A673 (cell line): ENCODE measurements around the gene PYCARD. TPM values are rescaled to one million over a fixed set of nuclear protein-coding genes. Genes with fewer than 3 reads are reported as not detected.

Experiments
- BruUV-seq: library from RNA; stranded (reverse); fragments of 400-500 nt; replicated peaks from 2 replicates; lab custom pipeline; 2021; lab: Mats Ljungman, UMichigan
- CTCF ChIA-PET: fragments of 300-600 bp; sonication (Branson Sonifier 250); formaldehyde crosslinking; loops from one replicate; lab custom pipeline; 2022; ENCODE audit warnings: antibody characterized with exemption; lab: Charles Lee
- POLR2A ChIA-PET: fragments of 300-600 bp; sonication (Branson Sonifier 250); formaldehyde crosslinking; loops from one replicate; lab custom pipeline; 2022; ENCODE audit warnings: antibody characterized with exemption; ENCODE audit not compliant: low non-redundant PET; lab: Charles Lee
- DNase-seq: peaks from one replicate; pipeline ENCODE4 v3.0.0-alpha.2; 2015; ENCODE audit warnings: low spot score
- H3K27ac ChIP-seq: fragments of 200-600 bp; sonication (generic); 2 replicates; pipeline ENCODE4 v1.5.1; 2016; ENCODE audit warnings: mixed run types, low read depth, mild to moderate bottlenecking, mixed read lengths, antibody characterized with exemption, low read length; ENCODE audit not compliant: poor library complexity, severe bottlenecking
- H3K27me3 ChIP-seq: fragments of 200-600 bp; sonication (generic); replicated peaks from 2 replicates; pipeline ENCODE4 v1.6.1; 2017; ENCODE audit warnings: mixed run types, low read depth, mild to moderate bottlenecking, mixed read lengths, antibody characterized with exemption, low read length; ENCODE audit not compliant: insufficient read depth, poor library complexity
- H3K36me3 ChIP-seq: fragments of 200-600 bp; sonication (generic); 2 replicates; pipeline ENCODE4 v1.6.1; 2016; ENCODE audit warnings: mixed run types, mild to moderate bottlenecking, mixed read lengths, antibody characterized with exemption, low read length; ENCODE audit not compliant: insufficient read depth, poor library complexity, severe bottlenecking
- H3K4me1 ChIP-seq: fragments of 200-600 bp; sonication (generic); 2 replicates; pipeline ENCODE4 v1.6.1; 2017; ENCODE audit warnings: mixed run types, mild to moderate bottlenecking, mixed read lengths, antibody characterized with exemption, low read length; ENCODE audit not compliant: insufficient read depth, poor library complexity, severe bottlenecking
- H3K4me3 ChIP-seq: fragments of 200-600 bp; sonication (generic); 2 replicates; pipeline ENCODE4 v1.5.1; 2016; ENCODE audit warnings: low read depth, mixed run types, mild to moderate bottlenecking, mixed read lengths, low read length; ENCODE audit not compliant: poor library complexity, severe bottlenecking
- H3K9me3 ChIP-seq: fragments of 200-600 bp; sonication (generic); 2 replicates; pipeline ENCODE4 v1.6.1; 2016; ENCODE audit warnings: mixed run types, low read depth, mild to moderate bottlenecking, mixed read lengths, antibody characterized with exemption, low read length; ENCODE audit not compliant: poor library complexity, severe bottlenecking
- CTCF ChIP-seq: fragments of 300-800, 200-600 bp; sonication (generic); conservative IDR thresholded peaks from 2 replicates; pipeline ENCODE4 v1.5.1; 2017; ENCODE audit warnings: low read depth, mild to moderate bottlenecking, antibody characterized with exemption, low read length, moderate library complexity, mixed read lengths
- EZH2 ChIP-seq: fragments of 200-600 bp; sonication (generic); IDR thresholded peaks from 2 replicates; pipeline ENCODE4 v1.6.1; 2017; ENCODE audit warnings: borderline replicate concordance, low read depth, mild to moderate bottlenecking, mixed read lengths, antibody characterized with exemption, low read length; ENCODE audit not compliant: poor library complexity, severe bottlenecking
- intact Hi-C: fragments of 100-400 bp; cut with micrococcal nuclease; formaldehyde crosslinking; loops from one replicate; pipeline ENCODE4 v1.10.0; 2022; ENCODE audit not compliant: unreplicated experiment
- total RNA-seq: library from RNA; stranded (reverse); gene quantifications from 2 replicates; pipeline ENCODE4 v1.2.3, GENCODE V29; 2021

PYCARD gene
- total RNA-seq, 1 experiment from 2014 or later, result 1.8 TPM

GRCh38 chr16:31184888-31185287 lies 17.7 kb downstream of the PYCARD start:
- H3K27me3 ChIP-seq, result no peaks in the 10 kb centered on the region
- H3K4me3 ChIP-seq, result no peak overlapping the region
- TF ChIP-seq CTCF, result no peak
- TF ChIP-seq EZH2, result no peak
- intact Hi-C loops, result no loop called here
- ChIA-PET POLR2A (no interaction called here), CTCF (no interaction called here)
- DNase-seq, result no peak
- H3K4me1 ChIP-seq, result peaks cover 18% of the 10 kb centered on the region
- no peaks in the 10 kb centered on the region for H3K9me3 ChIP-seq
- H3K27ac ChIP-seq, result no peak overlapping the region
- H3K36me3 ChIP-seq, result peaks cover 92% of the 10 kb centered on the region
- no TSS peak for BruUV-seq

- Histone ChIP-seq H3K27me3 (no peaks in the 10 kb centered on the region), H3K4me3 (peak overlapping the region; percentile 88), H3K27ac (no peak overlapping the region), H3K9me3 (no peaks in the 10 kb centered on the region), H3K36me3 (peaks cover 80% of the 10 kb centered on the region), H3K4me1 (peaks cover 18% of the 10 kb centered on the region)
- DNase-seq, result no peak
- POLR2A ChIA-PET, result interaction anchor here (0.5 kb wide), 1 partner anchor 19 kb away, joined by 8 read pairs; no protein-coding TSS in a partner anchor
- BruUV-seq, result no TSS peak
- intact Hi-C loops, result no loop called here
- CTCF ChIA-PET, result no interaction called here
- no peak for TF ChIP-seq CTCF
- no peak for TF ChIP-seq EZH2
These were observed 18.8 kb downstream of the PYCARD start for GRCh38 chr16:31183432-31184428.

GRCh38 chr16:31182391-31182790 lies 20.2 kb downstream of the PYCARD start:
- no TSS peak for BruUV-seq
- H3K4me1 ChIP-seq, result peaks cover 18% of the 10 kb centered on the region
- H3K27me3 ChIP-seq, result no peaks in the 10 kb centered on the region
- no peak for DNase-seq
- intact Hi-C loops, result no loop called here
- H3K9me3 ChIP-seq, result no peaks in the 10 kb centered on the region
- H3K4me3 ChIP-seq, result peak overlapping the region; percentile 88
- H3K27ac ChIP-seq, result no peak overlapping the region
- CTCF ChIA-PET, result no interaction called here
- POLR2A ChIA-PET, result no interaction called here
- TF ChIP-seq EZH2 (no peak), CTCF (no peak)
- H3K36me3 ChIP-seq, result peaks cover 67% of the 10 kb centered on the region
